Measurements from ENCODE around the gene SPG11.

Gene SPG11

GRCh38 chr15:44516436-44516835 lies 147.0 kb downstream of the SPG11 start:
- no peak for DNase-seq

All from NCI-H1105 (cell line).